H1 (cell line): Measurements from ENCODE around the gene TRIM41. TPM values are rescaled to one million over a fixed set of nuclear protein-coding genes. Genes with fewer than 3 reads are reported as not detected.

Experiments used
- CTCF ChIA-PET: fragments of 300-600 bp; sonication (Branson Sonifier 250); formaldehyde crosslinking; loops from one replicate; lab custom pipeline; 2021; ENCODE audit not compliant: partially characterized antibody; lab: Charles Lee
- POLR2A ChIA-PET: fragments of 300-600 bp; sonication (Branson Sonifier 250); formaldehyde crosslinking; loops from one replicate; lab custom pipeline; 2021; ENCODE audit warnings: inconsistent platforms; ENCODE audit not compliant: partially characterized antibody; lab: Charles Lee
- DNase-seq, 2 experiments: peaks; one replicate each; pipeline versions ENCODE4 v3.0.0 to v3.0.0-alpha.2; 2010 to 2022; ENCODE audit warnings: low spot score in 2 of 2, low read depth in 1 of 2, mixed read lengths in 1 of 2
- FAIRE-seq: peaks from 2 replicates; lab custom pipeline; 2011; peaks lifted over from hg19 to GRCh38; lab: Jason Lieb, UNC
- H2AFZ ChIP-seq: 2 replicates; pipeline ENCODE4 v1.8.1; 2012; ENCODE audit warnings: low read length, inconsistent platforms
- H2AK5ac ChIP-seq: 2 replicates; pipeline ENCODE4 v1.6.1; 2013; ENCODE audit warnings: low read depth, low read length
- H2BK120ac ChIP-seq: replicated peaks from 2 replicates; pipeline ENCODE3; 2013; ENCODE audit warnings: low read depth, low read length, inconsistent platforms
- H2BK12ac ChIP-seq: 2 replicates; pipeline ENCODE4 v1.6.1; 2013; ENCODE audit warnings: low read depth, low read length
- H2BK15ac ChIP-seq: 2 replicates; pipeline ENCODE4 v1.6.1; 2013; ENCODE audit warnings: low read length
- H2BK20ac ChIP-seq: 2 replicates; pipeline ENCODE4 v1.6.1; 2013; ENCODE audit warnings: low read length
- H2BK5ac ChIP-seq: 2 replicates; pipeline ENCODE4 v1.6.1; 2013; ENCODE audit warnings: low read depth, low read length
- H3K14ac ChIP-seq: 2 replicates; pipeline ENCODE4 v1.6.1; 2013; ENCODE audit warnings: inconsistent platforms; ENCODE audit not compliant: insufficient read length
- H3K18ac ChIP-seq: 2 replicates; pipeline ENCODE4 v1.6.1; 2013; ENCODE audit warnings: low read length; ENCODE audit errors: extremely low read depth
- H3K23ac ChIP-seq: 2 replicates; pipeline ENCODE4 v1.6.1; 2013; ENCODE audit warnings: inconsistent platforms; ENCODE audit not compliant: insufficient read length
- H3K23me2 ChIP-seq: 2 replicates; pipeline ENCODE4 v1.6.1; 2013; ENCODE audit warnings: low read depth, low read length
- H3K27ac ChIP-seq: 2 replicates; pipeline ENCODE4 v1.6.1; 2011; ENCODE audit warnings: low read depth, low read length, inconsistent platforms
- H3K27me3 ChIP-seq, 4 experiments: replicated peaks in 1 of 4; 1 replicate in 1 of 4; 2 replicates in 3 of 4; pipeline versions ENCODE4 v1.6.1 to v1.8.1; 2011 to 2013; ENCODE audit warnings: low read length in 3 of 4, mild to moderate bottlenecking in 3 of 4, inconsistent platforms in 2 of 4, mixed read lengths in 2 of 4, moderate library complexity in 1 of 4; ENCODE audit not compliant: control insufficient read depth in 3 of 4, insufficient read depth in 3 of 4; ENCODE audit errors: extremely low read depth in 1 of 4
- H3K36me3 ChIP-seq, 4 experiments: 2 replicates each; pipeline versions ENCODE4 v1.6.1 to v1.8.1; 2011 to 2013; ENCODE audit warnings: mild to moderate bottlenecking in 4 of 4, low read length in 3 of 4, moderate library complexity in 2 of 4, control low read depth in 1 of 4, inconsistent platforms in 1 of 4; ENCODE audit not compliant: insufficient read depth in 4 of 4, control insufficient read depth in 2 of 4
- H3K4ac ChIP-seq: replicated peaks from 2 replicates; pipeline ENCODE3; 2013; ENCODE audit warnings: low read length, low read depth, mixed read lengths, inconsistent platforms; ENCODE audit not compliant: insufficient read length
- H3K4me1 ChIP-seq, 4 experiments: replicated peaks in 1 of 4; 1 replicate in 1 of 4; 2 replicates in 3 of 4; pipeline versions ENCODE4 v1.6.1 to v1.8.1; 2011 to 2013; ENCODE audit warnings: low read length in 3 of 4, inconsistent platforms in 2 of 4, mixed read lengths in 1 of 4; ENCODE audit not compliant: insufficient read depth in 4 of 4, control insufficient read depth in 3 of 4
- H3K4me2 ChIP-seq, 2 experiments: 2 replicates each; pipeline versions ENCODE4 v1.6.1 to v1.8.1; 2011 to 2013; ENCODE audit warnings: low read depth in 2 of 2, low read length in 2 of 2, control low read depth in 1 of 2, inconsistent platforms in 1 of 2, mild to moderate bottlenecking in 1 of 2; ENCODE audit not compliant: insufficient read depth in 1 of 2
- H3K4me3 ChIP-seq, 4 experiments: fragments of 200-600, 300-600 bp in 1 of 4; sonication (generic), shearing (Covaris generic), sonication (Bioruptor Twin) in 1 of 4; 2 replicates each; pipeline versions ENCODE4 v1.5.1 to v1.8.1; 2011 to 2016; ENCODE audit warnings: low read length in 4 of 4, low read depth in 3 of 4, control low read depth in 2 of 4, inconsistent platforms in 2 of 4, mild to moderate bottlenecking in 2 of 4, mixed read lengths in 1 of 4, moderate library complexity in 1 of 4; ENCODE audit not compliant: insufficient read depth in 2 of 4; ENCODE audit errors: extremely low read depth in 1 of 4
- H3K56ac ChIP-seq: replicated peaks from 2 replicates; pipeline ENCODE3; 2013; ENCODE audit warnings: low read depth, mild to moderate bottlenecking, mixed read lengths, low read length, inconsistent platforms; ENCODE audit not compliant: insufficient read length
- H3K79me1 ChIP-seq: 2 replicates; pipeline ENCODE4 v1.6.1; 2013; ENCODE audit warnings: low read depth, low read length, control low read depth
- H3K79me2 ChIP-seq, 2 experiments: 2 replicates each; pipeline versions ENCODE4 v1.6.1 to v1.8.1; 2012 to 2013; ENCODE audit warnings: low read length in 2 of 2, mild to moderate bottlenecking in 2 of 2, inconsistent platforms in 1 of 2; ENCODE audit not compliant: insufficient read depth in 2 of 2, control insufficient read depth in 1 of 2
- H3K9ac ChIP-seq, 4 experiments: replicated peaks in 1 of 4; 1 replicate in 1 of 4; 2 replicates in 3 of 4; pipeline versions ENCODE4 v1.6.1 to v1.8.1; 2011 to 2013; ENCODE audit warnings: low read depth in 3 of 4, low read length in 3 of 4, control low read depth in 2 of 4, mild to moderate bottlenecking in 2 of 4, moderate library complexity in 2 of 4, inconsistent platforms in 1 of 4; ENCODE audit errors: extremely low read depth in 1 of 4
- H3K9me3 ChIP-seq, 2 experiments: 2 replicates each; pipeline versions ENCODE4 v1.6.1 to v1.8.1; 2012 to 2013; ENCODE audit warnings: mild to moderate bottlenecking in 2 of 2, moderate library complexity in 2 of 2, control low read depth in 1 of 2, inconsistent platforms in 1 of 2, low read depth in 1 of 2, low read length in 1 of 2, mixed read lengths in 1 of 2; ENCODE audit not compliant: insufficient read depth in 2 of 2
- H4K20me1 ChIP-seq, 2 experiments: replicated peaks in 1 of 2; 2 replicates each; pipeline versions ENCODE3 to v1.8.1; 2011 to 2013; ENCODE audit warnings: inconsistent platforms in 2 of 2, low read length in 2 of 2, mild to moderate bottlenecking in 1 of 2; ENCODE audit not compliant: insufficient read depth in 2 of 2, control insufficient read depth in 1 of 2
- H4K5ac ChIP-seq: 2 replicates; pipeline ENCODE4 v1.6.1; 2013; ENCODE audit warnings: low read length, low read depth, mixed read lengths, inconsistent platforms; ENCODE audit not compliant: insufficient read length
- H4K8ac ChIP-seq: 2 replicates; pipeline ENCODE4 v1.8.0; 2013; ENCODE audit warnings: mild to moderate bottlenecking, moderate library complexity, low read length, inconsistent platforms; ENCODE audit not compliant: insufficient read depth; ENCODE audit errors: extremely low read depth
- H4K91ac ChIP-seq: replicated peaks from 2 replicates; pipeline ENCODE3; 2013; ENCODE audit warnings: low read length, mixed read lengths, inconsistent platforms; ENCODE audit not compliant: insufficient read length
- EP300 ChIP-seq, 2 experiments: IDR thresholded peaks; 1 replicate in 1 of 2; 2 replicates in 1 of 2; pipeline ENCODE4 v1.6.1; 2011 to 2012; ENCODE audit warnings: low read depth in 2 of 2, low read length in 2 of 2, mild to moderate bottlenecking in 2 of 2, borderline replicate concordance in 1 of 2, inconsistent platforms in 1 of 2, moderate library complexity in 1 of 2
- GABPA ChIP-seq: IDR thresholded peaks from 2 replicates; pipeline ENCODE4 v1.6.1; 2011; ENCODE audit warnings: mild to moderate bottlenecking, low read length, moderate library complexity, borderline replicate concordance; ENCODE audit not compliant: insufficient read depth
- KDM1A ChIP-seq: fragments of 200-600, 300-600 bp; sonication (generic); IDR thresholded peaks from 2 replicates; pipeline ENCODE4 v1.7.1; 2016; ENCODE audit warnings: mild to moderate bottlenecking, low read length, borderline replicate concordance
- MAFK ChIP-seq: IDR thresholded peaks from 2 replicates; pipeline ENCODE4 v1.6.1; 2012; ENCODE audit warnings: low read depth, mild to moderate bottlenecking, improper control_type of control experiment, low read length
- SP1 ChIP-seq: IDR thresholded peaks from 2 replicates; pipeline ENCODE4 v1.6.1; 2011; ENCODE audit warnings: low read depth, low read length
- SP2 ChIP-seq: IDR thresholded peaks from 2 replicates; pipeline ENCODE4 v1.6.1; 2012; ENCODE audit warnings: mild to moderate bottlenecking, low read length, inconsistent platforms
- ZNF274 ChIP-seq: IDR thresholded peaks from 2 replicates; pipeline ENCODE4 v1.7.0; 2012; ENCODE audit warnings: low read length, borderline replicate concordance; ENCODE audit errors: extremely low read depth
- WGBS, 2 experiments: shearing (Covaris generic) in 1 of 2; methylation state at CpG; one replicate each; pipeline versions ENCODE4 v1.1.6 to v1.1.7; 2013 to 2015; ENCODE audit warnings: low lambda C conversion rate in 2 of 2, mixed read lengths in 2 of 2, inconsistent platforms in 1 of 2, low coverage in 1 of 2, missing lambda C conversion rate in 1 of 2; ENCODE audit not compliant: insufficient replicate concordance in 2 of 2, insufficient coverage in 1 of 2, insufficient read length in 1 of 2; ENCODE audit errors: extremely low coverage in 1 of 2, missing lambda C conversion rate in 1 of 2; 5-methylcytosine and 5-hydroxymethylcytosine counted together
- polyA plus RNA-seq, 7 experiments: library from polyadenylated mRNA; depleted of rRNA in 3 of 7; stranded (reverse) in 5 of 7; unstranded in 2 of 7; fragments of >200 nt in 5 of 7; fragments of 200-250 nt in 2 of 7; gene quantifications; 1 replicate in 5 of 7; 2 replicates in 1 of 7; 4 replicates in 1 of 7; pipeline versions ENCODE4 v1.2.1 to v1.2.3, GENCODE V29; 2011 to 2013; ENCODE audit warnings: missing spikeins in 2 of 7, mixed read lengths in 2 of 7
- total RNA-seq: library from RNA; stranded (reverse); fragmentation: NEBNext Ultra II Directional; extraction: Animal tissue kit (Norgen Biotek cat#: 25700); gene quantifications from 2 replicates; pipeline ENCODE4 v1.2.1, GENCODE V29; 2021
- TF ChIP-seq, protein P1 (sequence below): IDR thresholded peaks from 2 replicates; pipeline ENCODE4 v1.6.1; 2011; ENCODE audit warnings: low read depth, mild to moderate bottlenecking, low read length; ENCODE audit not compliant: insufficient read depth
- TF ChIP-seq, protein P2 (sequence below): IDR thresholded peaks from 2 replicates; pipeline ENCODE4 v1.6.1; 2012; ENCODE audit warnings: low read length, inconsistent platforms

The TRIM41 gene
- total and polyA plus RNA-seq, 2 of the 8 experiments (the other 6 are each of a cell fraction or from before 2014, with no cell fraction given): 12.9 to 21.6 TPM

DNA sequence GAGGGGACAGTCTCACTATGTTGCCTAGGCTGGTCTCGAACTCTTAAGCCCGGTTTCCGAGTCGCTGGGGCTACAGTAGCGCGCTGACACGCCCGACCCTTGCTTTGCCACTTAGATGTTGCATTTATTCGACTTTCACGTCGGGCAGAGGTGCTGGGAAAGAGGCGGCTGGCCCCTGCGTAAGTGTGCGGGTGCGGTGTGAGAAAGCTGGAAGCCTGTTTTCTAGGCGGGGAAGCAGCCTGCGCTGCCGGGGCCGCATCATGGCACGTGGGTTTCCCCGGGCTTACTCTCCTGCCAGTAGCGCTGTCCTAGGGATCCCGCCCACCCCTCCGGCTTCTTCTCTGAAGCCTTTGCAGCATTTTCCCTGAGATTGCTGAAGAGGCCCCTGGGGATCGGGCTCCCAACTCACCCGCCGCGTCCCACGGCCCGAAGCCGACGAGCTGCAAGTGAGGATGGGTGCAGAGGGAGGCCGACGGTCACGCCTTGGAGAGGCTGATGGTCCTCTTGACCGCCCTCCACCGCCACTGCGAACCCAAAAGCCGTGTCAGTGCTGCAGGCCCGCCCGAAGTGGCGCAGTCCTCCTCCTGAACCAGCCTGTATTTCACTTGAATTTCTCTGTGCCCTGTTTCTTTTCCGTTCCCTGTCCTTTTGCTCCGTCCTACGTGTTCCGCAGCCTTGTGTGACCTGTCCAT is 5.8 kb upstream of the TRIM41 start:
- no peak overlapping the region for H3K56ac ChIP-seq
- H3K79me1 ChIP-seq: no peaks in the 10 kb centered on the region
- H3K79me2 ChIP-seq: no peaks in the 10 kb centered on the region
- H2BK12ac ChIP-seq: 0 out of 2 replicates have a peak overlapping the region, but pooled peaks have one; percentile 7
- no peak overlapping the region for H4K5ac ChIP-seq
- no peak overlapping the region for H3K4ac ChIP-seq
- FAIRE-seq (no peak), DNase-seq (peak in 1 of 2 experiments; percentile 85)
- peaks cover 0 to 2% (median 0%) of the 10 kb centered on the region in 4 experiments; a peak in 3 of 7 replicates for H3K4me1 ChIP-seq
- H2AFZ ChIP-seq: no peak overlapping the region
- no peaks in the 10 kb centered on the region for H3K9me3 ChIP-seq
- no peaks in the 10 kb centered on the region for H3K36me3 ChIP-seq
- no peak overlapping the region for H2BK5ac ChIP-seq
- H2BK15ac ChIP-seq: no peak overlapping the region
- peak overlapping the region in 2 of 4 experiments; percentile 52 to 69; a peak in 3 of 7 replicates for H3K9ac ChIP-seq
- peaks cover 0 to 5% (median 1%) of the 10 kb centered on the region in 4 experiments; a peak in 2 of 7 replicates for H3K27me3 ChIP-seq
- H4K91ac ChIP-seq: no peak overlapping the region
- no peak overlapping the region for H2AK5ac ChIP-seq
- no peak overlapping the region for H3K18ac ChIP-seq
- H3K4me2 ChIP-seq: peak overlapping the region; percentile 92 to 97
- H3K23me2 ChIP-seq: peaks cover 15% of the 10 kb centered on the region
- no peak overlapping the region for H3K27ac ChIP-seq
- H3K14ac ChIP-seq: no peak overlapping the region
- peak overlapping the region; percentile 17; the same call in 1 of the 2 replicates for H4K8ac ChIP-seq
- H2BK20ac ChIP-seq: no peak overlapping the region
- CTCF ChIA-PET: interaction anchor here (0.6 kb wide), 1 partner anchor 30 kb away, joined by 3 read pairs; no protein-coding TSS in a partner anchor
- POLR2A ChIA-PET: interaction anchor here (1.0 to 2.1 kb wide), 3 partner anchors 11 to 28 kb away, joined by 3 to 6 read pairs (median 4); no protein-coding TSS in a partner anchor
- WGBS, 2 experiments: 3% methylated on average over 46 of the region's 46 CpGs; no CpG with 5 or more reads in 1 of the 2 experiments
- H4K20me1 ChIP-seq: peaks cover 0 to 4% of the 10 kb centered on the region in 2 experiments
- no peak overlapping the region for H3K23ac ChIP-seq
- H3K4me3 ChIP-seq: peak overlapping the region; percentile 46 to 76 (median 63)
- no peak overlapping the region for H2BK120ac ChIP-seq
- TF ChIP-seq, protein P1, sequence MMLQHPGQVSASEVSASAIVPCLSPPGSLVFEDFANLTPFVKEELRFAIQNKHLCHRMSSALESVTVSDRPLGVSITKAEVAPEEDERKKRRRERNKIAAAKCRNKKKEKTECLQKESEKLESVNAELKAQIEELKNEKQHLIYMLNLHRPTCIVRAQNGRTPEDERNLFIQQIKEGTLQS: no peak
- TF ChIP-seq ZNF274 (no peak), EP300 (IDR thresholded peaks at IDR 0.05; ENCODE audit: borderline replicate concordance in 1 of 2, low read depth in 2 of 2, low read length in 2 of 2) (no peak), GABPA (no peak), KDM1A (no peak), SP1 (no peak), SP2 (no peak), MAFK (no peak)
- TF ChIP-seq, protein P2, sequence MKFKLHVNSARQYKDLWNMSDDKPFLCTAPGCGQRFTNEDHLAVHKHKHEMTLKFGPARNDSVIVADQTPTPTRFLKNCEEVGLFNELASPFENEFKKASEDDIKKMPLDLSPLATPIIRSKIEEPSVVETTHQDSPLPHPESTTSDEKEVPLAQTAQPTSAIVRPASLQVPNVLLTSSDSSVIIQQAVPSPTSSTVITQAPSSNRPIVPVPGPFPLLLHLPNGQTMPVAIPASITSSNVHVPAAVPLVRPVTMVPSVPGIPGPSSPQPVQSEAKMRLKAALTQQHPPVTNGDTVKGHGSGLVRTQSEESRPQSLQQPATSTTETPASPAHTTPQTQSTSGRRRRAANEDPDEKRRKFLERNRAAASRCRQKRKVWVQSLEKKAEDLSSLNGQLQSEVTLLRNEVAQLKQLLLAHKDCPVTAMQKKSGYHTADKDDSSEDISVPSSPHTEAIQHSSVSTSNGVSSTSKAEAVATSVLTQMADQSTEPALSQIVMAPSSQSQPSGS: no peak
